Activated B cell treated with CpG ODN at 0.5 μM for 24 hours (primary cell): Measurements from ENCODE around the gene CMIP. TPM values are rescaled to one million over a fixed set of nuclear protein-coding genes. Genes with fewer than 3 reads are reported as not detected.

Source experiments
- ATAC-seq: fragments of 200-7000 bp; cut with Tn5 transposase; one replicate; pipeline ENCODE4 v1.10.0; 2021; ENCODE audit warnings: low read depth, mild to moderate bottlenecking, moderate library complexity
- CTCF ChIA-PET: fragments of 350-600 bp; sonication (Branson Sonifier 250); formaldehyde crosslinking; loops from one replicate; lab custom pipeline; 2021; ENCODE audit warnings: antibody characterized with exemption; lab: Charles Lee
- POLR2A ChIA-PET: fragments of 350-600 bp; sonication (Branson Sonifier 250); formaldehyde crosslinking; loops from one replicate; lab custom pipeline; 2021; ENCODE audit warnings: antibody characterized with exemption; lab: Charles Lee
- DNase-seq: peaks from one replicate; pipeline ENCODE4 v3.0.0; 2022
- H3K27ac Mint-ChIP-seq: one replicate; pipeline ENCODE4 v1.8.0; 2020; ENCODE audit warnings: mixed read lengths
- H3K27me3 Mint-ChIP-seq: one replicate; pipeline ENCODE4 v1.8.0; 2021; ENCODE audit warnings: mixed read lengths
- H3K36me3 Mint-ChIP-seq: one replicate; pipeline ENCODE4 v1.8.0; 2021; ENCODE audit warnings: low read depth, mixed read lengths
- H3K4me1 Mint-ChIP-seq: one replicate; pipeline ENCODE4 v1.8.0; 2021; ENCODE audit warnings: mixed read lengths
- H3K4me3 Mint-ChIP-seq: one replicate; pipeline ENCODE4 v1.8.0; 2020; ENCODE audit warnings: mild to moderate bottlenecking, mixed read lengths
- H3K9me3 Mint-ChIP-seq: one replicate; pipeline ENCODE4 v1.8.0; 2020; ENCODE audit warnings: mixed read lengths
- intact Hi-C: fragments of 100-400 bp; cut with micrococcal nuclease; formaldehyde crosslinking; loops from one replicate; pipeline ENCODE4 v1.15.1; 2024
- total RNA-seq: library from RNA; stranded (reverse); gene quantifications from 2 replicates; pipeline ENCODE4 v1.2.3, GENCODE V29; 2022
- TF ChIP-seq, protein P1 (sequence below): fragments of 200-600 bp; IDR thresholded peaks from one replicate; pipeline ENCODE4 v1.8.0; 2022; ENCODE audit warnings: antibody characterized with exemption, mild to moderate bottlenecking

Gene CMIP
- total RNA-seq, 1 donor from 2014 or later: 76.3 TPM

DNA sequence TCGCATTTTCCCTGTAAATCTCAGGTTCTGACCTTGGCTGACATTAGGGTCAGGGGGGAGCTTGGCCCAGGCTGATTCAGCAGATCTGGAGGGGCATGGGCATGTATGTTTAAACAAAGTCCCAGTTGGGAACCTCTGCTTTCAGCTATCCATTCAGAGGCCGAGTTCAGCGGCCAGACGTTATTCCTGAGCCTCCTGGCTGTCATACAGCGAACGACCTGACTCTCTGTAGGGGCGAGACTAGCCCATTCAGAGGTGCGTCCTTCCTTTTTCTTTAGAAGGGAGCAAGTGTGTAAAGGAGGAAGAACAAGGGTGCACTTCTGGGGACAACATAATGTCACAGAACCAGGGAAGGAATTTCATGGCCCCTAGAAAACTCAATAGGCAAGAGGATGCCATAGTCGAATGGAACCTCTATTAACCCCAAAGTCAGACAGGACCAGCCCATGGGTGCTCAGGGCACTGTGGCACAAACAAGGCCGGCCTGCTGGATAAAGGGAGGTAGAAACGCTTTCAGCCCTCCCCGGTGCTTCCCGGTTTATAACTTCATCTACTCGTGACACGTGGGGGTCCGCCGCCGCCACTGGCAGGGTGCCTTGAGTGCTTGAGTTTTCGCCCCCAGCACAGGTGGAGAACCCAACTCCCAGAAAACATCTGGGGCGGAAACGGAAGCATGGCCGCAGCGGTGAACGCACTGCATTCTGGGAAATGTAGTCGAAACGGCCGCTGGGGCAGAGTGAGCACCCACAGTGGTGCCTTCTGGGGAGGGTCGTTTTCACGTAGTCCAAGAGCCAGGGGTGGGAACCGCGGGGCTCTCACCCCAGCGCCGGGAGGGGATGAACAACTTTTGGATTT lies 301.3 kb downstream of the CMIP start:
- CTCF ChIA-PET: interaction anchor here (0.9 kb wide), 1 partner anchor 10 kb away, joined by 3 read pairs; no protein-coding TSS in a partner anchor
- POLR2A ChIA-PET: interaction anchor here (0.6 to 1.2 kb wide), 2 partner anchors 32 to 72 kb away, joined by 3 to 8 read pairs; no protein-coding TSS in a partner anchor
- no peaks in the 10 kb centered on the region for H3K27me3 Mint-ChIP-seq
- H3K27ac Mint-ChIP-seq: peak overlapping the region; percentile 91
- peaks cover 9% of the 10 kb centered on the region for H3K36me3 Mint-ChIP-seq
- intact Hi-C loops: no loop called here
- H3K9me3 Mint-ChIP-seq: no peaks in the 10 kb centered on the region
- ATAC-seq (peak; percentile 77), DNase-seq (peak; percentile 68)
- peaks cover 76% of the 10 kb centered on the region for H3K4me1 Mint-ChIP-seq
- TF ChIP-seq, protein P1, sequence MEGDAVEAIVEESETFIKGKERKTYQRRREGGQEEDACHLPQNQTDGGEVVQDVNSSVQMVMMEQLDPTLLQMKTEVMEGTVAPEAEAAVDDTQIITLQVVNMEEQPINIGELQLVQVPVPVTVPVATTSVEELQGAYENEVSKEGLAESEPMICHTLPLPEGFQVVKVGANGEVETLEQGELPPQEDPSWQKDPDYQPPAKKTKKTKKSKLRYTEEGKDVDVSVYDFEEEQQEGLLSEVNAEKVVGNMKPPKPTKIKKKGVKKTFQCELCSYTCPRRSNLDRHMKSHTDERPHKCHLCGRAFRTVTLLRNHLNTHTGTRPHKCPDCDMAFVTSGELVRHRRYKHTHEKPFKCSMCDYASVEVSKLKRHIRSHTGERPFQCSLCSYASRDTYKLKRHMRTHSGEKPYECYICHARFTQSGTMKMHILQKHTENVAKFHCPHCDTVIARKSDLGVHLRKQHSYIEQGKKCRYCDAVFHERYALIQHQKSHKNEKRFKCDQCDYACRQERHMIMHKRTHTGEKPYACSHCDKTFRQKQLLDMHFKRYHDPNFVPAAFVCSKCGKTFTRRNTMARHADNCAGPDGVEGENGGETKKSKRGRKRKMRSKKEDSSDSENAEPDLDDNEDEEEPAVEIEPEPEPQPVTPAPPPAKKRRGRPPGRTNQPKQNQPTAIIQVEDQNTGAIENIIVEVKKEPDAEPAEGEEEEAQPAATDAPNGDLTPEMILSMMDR: no peak
- H3K4me3 Mint-ChIP-seq: peak overlapping the region; percentile 83

DNA sequence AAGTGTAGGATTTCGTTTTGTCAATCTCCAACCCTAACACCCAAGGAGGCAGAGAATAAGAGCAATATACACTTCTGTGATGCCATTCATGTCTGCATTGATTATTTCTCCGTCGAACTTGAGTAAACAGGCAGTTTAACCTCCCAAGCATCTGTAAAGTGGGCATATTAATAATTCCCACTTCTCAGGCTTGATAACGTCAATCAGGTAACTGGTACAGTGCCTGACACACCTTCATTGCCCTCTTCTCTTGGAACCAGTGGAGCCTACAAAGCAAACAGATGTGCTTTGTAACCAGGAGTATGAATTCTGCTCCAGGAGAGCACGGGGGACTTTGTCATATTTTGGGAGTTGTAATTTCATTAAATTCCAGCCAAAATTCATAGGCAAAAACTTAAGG lies 302.0 kb downstream of the CMIP start:
- ATAC-seq (no peak), DNase-seq (no peak)
- Mint-ChIP-seq H3K27ac (peak overlapping the region; percentile 91), H3K36me3 (peaks cover 4% of the 10 kb centered on the region), H3K4me3 (peak overlapping the region; percentile 83), H3K27me3 (no peaks in the 10 kb centered on the region), H3K4me1 (peaks cover 76% of the 10 kb centered on the region), H3K9me3 (no peaks in the 10 kb centered on the region)
- TF ChIP-seq, protein P1: no peak
- intact Hi-C loops: no loop called here
- CTCF ChIA-PET: no interaction called here
- POLR2A ChIA-PET: no interaction called here

DNA sequence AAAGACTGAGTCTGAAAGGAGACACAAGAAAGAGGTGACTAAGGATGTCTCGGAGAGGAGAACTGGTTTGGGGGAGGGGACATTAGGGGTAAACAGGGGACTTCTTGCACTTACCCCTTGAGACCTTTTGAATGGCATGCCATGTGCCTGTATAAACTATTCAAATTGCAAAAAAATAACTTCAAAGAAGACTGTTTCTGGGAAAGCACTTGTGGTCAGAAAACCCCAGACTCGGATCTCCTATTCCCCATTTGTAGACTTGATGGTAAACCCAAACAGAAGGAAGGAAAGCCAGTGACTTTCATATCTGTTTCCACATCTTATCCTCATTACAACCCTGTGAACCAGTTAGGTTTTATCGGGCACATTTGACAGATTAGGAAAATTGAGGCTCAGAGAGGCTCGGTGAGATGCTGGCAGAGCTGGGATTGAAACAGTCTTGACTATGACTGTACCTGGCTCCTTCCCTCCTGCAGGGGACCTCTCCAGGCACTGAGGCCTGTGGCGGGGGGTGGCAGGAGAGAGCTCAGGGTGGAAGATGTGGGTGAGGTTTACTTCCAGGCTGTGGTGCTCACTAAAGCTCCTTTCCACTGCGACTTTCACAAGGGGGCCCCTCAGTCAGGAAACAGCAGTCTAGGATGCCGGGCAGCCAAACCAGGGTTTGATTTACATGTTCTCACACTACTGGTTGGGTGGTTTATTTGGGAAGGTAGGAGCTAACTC lies 304.0 kb downstream of the CMIP start:
- ATAC-seq: peak; percentile 41
- H3K27me3 Mint-ChIP-seq: no peaks in the 10 kb centered on the region
- CTCF ChIA-PET: interaction anchor here (0.9 to 1.7 kb wide), 4 partner anchors 33 to 125 kb away, joined by 3 to 8 read pairs (median 6); no protein-coding TSS in a partner anchor
- TF ChIP-seq, protein P1: no peak
- no peak for DNase-seq
- intact Hi-C loops: loop anchor here (1.0 kb wide), 1 partner anchor 9 kb away; no protein-coding TSS in a partner anchor
- H3K4me3 Mint-ChIP-seq: peak overlapping the region; percentile 61
- POLR2A ChIA-PET: interaction anchor here (0.8 to 6.6 kb wide), 11 partner anchors 8 to 93 kb away, joined by 3 to 124 read pairs (median 10); partner anchors contain the start of gene PLCG2
- H3K36me3 Mint-ChIP-seq: peaks cover 4% of the 10 kb centered on the region
- peak overlapping the region; percentile 89 for H3K27ac Mint-ChIP-seq
- H3K9me3 Mint-ChIP-seq: no peaks in the 10 kb centered on the region
- peaks cover 81% of the 10 kb centered on the region for H3K4me1 Mint-ChIP-seq

DNA sequence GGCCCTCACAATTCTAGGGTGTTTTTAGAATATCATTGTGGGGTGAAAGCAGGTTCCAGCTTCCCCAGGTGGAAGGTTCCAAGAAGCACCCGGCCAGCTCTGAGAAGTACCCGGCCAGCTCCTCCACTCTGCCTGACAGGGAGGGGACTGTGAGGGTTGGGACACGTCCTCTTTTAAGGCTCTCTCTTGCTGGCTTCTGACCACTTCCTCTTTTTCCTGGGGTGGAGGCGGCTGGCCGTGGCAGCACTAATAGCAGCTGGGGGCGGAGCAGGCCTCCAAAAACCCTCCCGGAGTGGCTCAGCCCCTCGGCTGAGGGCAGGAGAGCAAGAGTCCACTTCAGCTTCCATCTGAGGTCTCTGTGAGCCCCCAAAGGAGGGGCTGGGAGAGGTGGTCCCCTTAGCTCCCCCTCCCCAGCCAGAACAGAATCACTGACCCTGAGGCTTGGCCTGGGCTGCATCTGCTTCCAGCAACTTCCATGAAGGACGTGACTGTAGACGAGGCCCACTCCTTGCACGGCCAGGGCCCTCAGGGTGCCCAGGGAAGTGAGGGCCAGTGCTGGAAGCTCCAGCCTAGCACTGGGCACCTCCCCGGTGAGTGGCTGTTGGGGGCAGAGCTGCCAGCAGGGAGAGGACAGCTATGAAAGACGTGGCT lies 307.7 kb downstream of the CMIP start:
- TF ChIP-seq, protein P1: no peak
- no peaks in the 10 kb centered on the region for H3K27me3 Mint-ChIP-seq
- H3K9me3 Mint-ChIP-seq: no peaks in the 10 kb centered on the region
- ChIA-PET CTCF (interaction anchor here (0.7 to 2.8 kb wide), 13 partner anchors 12 to 748 kb away, joined by 3 to 15 read pairs (median 3); partner anchors contain the start of gene PLCG2), POLR2A (interaction anchor here (0.6 to 6.6 kb wide), 20 partner anchors 9 to 271 kb away, joined by 3 to 124 read pairs (median 6); partner anchors contain the start of gene PLCG2)
- peak overlapping the region; percentile 46 for H3K4me3 Mint-ChIP-seq
- ATAC-seq: peak; percentile 92
- H3K27ac Mint-ChIP-seq: peak overlapping the region; percentile 82
- peaks cover 82% of the 10 kb centered on the region for H3K4me1 Mint-ChIP-seq
- DNase-seq: peak; percentile 70
- intact Hi-C loops: loop anchor here (1.0 to 2.0 kb wide), 2 partner anchors 14 to 27 kb away; partner anchors contain the start of gene PLCG2
- peaks cover 12% of the 10 kb centered on the region for H3K36me3 Mint-ChIP-seq
